ENCODE measurements around the gene EVI5L.

Gene EVI5L

GRCh38 chr19:7861619-7862412 is 31.8 kb downstream of the EVI5L start:
- no peak for DNase-seq

DNA sequence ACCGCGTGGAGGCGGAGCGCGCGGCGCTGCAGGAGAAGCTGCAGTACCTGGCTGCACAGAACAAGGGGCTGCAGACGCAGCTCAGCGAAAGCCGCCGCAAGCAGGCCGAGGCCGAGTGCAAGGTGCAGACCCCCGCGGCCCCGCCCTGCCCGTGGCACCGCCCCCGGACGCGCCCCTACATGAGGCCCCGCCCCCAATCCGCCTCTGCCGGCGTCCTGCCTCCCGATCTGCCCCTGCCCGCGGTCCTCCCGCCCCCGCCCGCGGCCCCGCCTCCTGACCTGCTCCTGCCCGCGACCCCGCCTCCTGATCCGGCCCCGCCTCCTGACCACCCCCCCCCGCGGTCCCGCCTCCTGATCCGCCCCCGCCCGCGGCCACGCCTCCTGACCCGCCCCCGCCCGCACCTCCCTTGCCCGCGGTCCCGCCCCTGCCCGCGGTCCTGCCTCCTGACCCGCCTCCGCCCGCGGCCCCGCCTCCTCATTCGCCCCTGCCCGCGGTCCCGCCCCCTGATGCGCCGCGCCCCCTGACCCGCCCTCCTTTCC is 32.5 kb downstream of the EVI5L start:
- peak; percentile 81 for DNase-seq

- peak; percentile 39 for DNase-seq
Measured at GRCh38 chr19:7863157-7863970, 33.3 kb downstream of the EVI5L start.

DNA sequence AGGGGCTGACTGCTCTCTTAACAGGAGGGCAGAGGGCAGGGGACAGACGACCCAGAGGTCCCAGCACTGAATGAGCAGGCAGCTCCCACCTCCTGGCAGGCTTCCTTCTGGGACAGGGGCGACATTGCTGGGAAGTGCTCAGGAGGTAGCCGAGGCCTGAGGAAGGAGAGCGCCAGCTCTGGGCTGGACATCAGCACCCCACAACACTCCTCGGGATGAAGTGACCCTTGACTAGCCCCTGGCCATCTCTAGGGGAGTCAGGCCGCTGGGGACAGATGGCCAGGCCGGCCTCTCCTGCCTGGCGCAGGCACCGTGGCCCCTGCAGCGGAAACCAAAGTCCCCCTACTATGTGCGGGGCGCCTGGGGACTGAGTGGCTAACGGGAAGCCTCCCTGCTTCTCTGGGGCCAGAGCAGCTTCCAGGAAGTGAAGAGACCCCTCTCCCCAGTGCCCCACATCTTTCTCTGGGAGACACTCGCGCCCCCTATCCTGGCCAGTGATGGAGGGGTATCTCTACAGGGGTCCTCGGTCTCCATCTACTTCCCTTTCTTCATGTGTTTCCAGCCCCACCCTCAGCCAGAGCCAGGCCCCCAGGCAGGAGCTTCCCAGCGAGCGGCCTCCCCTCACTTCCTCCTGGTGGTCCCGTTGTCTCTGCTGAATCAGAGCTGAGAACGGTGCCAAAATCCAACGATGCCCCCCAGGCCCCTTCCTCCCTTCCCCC is 34.1 kb downstream of the EVI5L start:
- DNase-seq = no peak

DNA sequence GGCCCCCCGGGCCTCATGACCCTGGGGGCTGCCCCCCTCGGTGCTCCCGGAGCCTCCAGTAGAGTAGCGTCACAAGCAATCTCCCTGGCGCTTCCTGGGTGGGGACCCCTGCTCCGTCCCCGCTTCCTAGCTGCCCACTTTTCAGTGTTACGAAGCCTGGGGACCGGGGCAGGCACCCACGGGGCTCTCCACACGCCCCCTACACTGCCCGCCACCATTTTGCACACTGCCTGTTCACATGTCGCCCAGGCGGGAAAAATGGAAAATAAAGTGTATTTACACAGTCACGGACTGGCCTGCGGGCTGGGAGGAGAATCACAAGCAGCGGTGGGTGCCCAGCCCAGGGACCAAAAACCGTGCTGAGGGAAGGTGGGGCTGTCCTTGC is 34.7 kb downstream of the EVI5L start:
- no peak for DNase-seq

GRCh38 chr19:7865262-7865911 is 35.4 kb downstream of the EVI5L start:
- no peak for DNase-seq

DNA sequence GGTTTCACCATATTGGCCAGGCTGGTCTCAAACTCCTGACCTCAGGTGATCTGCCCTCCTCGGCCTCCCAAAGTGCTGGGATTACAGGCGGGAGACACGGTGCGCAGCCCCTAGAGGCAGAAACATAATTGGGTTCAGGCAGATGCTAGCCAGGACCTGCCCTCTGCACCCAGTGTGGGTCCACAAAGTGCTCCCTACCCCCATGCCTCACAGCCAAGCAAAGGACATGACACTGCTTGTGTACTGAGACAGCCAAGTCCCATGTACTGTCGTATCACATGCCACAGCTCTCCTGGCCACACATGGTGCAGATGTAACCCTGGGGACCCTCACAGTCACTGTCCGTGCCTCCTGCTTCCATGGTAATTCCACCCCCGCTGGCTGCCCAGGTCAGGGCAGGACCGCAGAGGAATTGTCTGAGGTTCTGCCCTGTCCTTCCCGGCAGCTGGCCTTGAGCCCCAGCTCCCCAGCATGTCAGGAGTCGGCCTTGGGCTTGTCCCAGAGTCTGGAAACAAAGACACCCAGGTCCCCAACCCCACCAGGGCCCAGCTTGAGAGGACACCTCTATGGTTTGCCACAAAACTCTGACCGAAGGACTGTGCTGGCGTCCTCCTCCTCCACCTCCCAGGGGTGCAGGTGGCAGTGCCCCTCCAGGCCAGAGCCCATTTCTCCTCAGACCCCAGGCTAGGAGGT is 36.5 kb downstream of the EVI5L start:
- no peak for DNase-seq

GRCh38 chr19:7867092-7867844 is 37.2 kb downstream of the EVI5L start:
- DNase-seq = no peak

DNA sequence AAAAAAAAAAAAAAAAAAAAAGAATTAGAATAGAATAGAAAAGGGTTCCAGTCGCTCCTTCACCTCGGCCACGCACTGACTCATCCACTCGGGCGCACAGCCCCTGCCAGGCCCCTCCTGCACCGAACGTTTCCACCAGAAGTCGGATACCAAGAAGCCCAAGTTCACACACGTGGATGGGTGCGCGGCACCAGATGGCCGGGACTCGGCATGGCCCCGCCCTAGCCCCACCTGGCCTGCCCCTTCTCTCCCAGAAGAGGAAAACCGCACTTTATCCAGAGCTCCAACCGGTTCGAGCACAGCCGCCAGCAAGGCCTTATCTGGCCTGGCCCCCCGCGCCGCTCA is 38.3 kb downstream of the EVI5L start:
- DNase-seq = peak; percentile 41

DNA sequence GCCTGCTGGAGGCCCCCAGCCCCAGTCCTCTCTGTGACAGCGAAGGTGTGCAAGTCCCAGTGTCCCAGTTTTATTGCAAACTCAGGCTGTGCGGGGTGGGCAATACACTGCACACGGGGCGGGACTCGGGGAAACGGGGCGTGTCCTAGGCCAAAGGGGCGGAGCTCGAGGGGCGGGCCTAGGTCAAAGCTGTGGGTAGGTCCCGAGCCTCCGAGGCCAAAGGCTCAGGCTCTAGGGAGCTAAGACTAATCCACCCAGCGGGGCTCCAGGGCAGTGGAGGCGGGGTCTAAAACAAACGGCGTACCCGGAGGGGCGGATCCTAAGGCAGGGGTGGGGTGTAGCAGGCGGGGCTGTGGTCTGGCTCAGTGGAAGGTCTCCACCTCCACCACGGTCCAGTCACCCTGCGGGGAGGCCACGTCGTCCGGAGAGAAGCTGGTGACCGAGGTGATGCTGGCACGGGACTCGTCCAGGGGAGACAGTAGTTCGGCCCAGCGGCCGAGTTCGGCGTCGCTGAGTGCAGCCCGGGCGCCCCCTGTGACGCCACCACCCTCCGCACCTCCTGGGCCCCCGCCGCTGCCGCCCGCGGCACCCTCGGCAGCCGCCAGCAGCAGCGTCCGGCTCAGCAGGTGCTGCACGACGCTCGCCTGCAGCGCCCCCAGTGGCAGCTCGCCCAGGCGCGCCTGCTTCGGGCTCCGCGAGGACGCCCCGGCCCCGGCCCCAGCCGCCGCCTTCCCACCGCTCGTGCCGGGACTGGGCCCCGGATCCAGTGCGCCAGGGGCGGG is 38.8 kb downstream of the EVI5L start:
- peak; percentile 73 for DNase-seq

DNA sequence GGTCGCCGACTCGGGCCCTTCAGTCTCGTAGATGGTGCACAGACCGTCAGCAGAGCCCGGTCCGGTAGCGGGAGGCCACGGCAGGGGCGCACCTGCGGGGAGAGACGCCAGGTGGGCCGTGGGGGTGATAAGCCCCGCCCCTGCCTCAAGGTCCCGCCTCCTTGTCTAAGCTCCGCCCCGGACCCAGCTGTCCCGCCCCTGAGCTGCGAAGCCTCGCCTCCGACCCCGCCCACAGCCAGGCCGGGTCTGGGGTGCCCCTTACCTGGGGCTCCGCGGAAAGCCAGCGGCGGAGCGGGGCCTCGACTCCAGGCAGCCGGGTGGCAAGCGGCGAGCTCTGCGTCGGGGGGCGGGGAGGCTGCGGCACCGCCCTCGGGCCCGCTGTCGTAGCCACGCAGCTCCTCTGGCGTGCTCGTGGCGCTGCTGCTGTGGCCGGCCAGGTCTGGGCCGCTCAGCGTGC is 39.5 kb downstream of the EVI5L start:
- DNase-seq = peak; percentile 80

DNA sequence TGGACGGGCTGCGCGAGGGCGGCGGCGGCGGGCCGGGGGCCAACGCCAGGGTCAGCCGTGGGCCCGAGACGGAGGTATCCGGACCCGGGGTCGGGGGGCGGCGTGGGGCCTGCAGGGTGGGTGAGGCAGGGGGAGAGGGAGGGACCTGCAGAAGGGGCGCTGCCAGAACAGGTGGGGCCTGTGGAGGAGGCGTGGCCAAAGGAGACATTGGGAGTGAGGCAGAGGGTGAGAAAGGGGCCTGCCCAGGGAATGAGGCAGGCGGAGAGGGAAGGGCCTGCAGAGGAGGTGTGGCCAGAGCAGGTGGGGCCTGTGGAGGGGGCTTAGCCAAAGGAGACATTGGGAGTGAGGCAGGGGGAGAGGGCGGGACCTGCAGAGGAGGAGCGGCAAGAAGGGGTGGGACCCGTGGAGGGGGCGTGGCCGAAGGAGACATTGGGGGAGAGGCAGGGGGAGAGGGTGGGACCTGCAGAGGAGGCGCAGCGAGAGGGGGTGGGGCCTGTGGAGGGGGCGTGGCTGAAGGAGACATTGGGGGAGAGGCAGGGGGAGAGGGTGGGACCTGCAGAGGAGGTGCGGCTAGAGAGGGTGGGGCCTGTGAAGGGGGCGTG is 40.0 kb downstream of the EVI5L start:
- DNase-seq = peak; percentile 88

- DNase-seq = peak; percentile 83
Measured at GRCh38 chr19:7870571-7871436, 40.8 kb downstream of the EVI5L start.

- DNase-seq = peak; percentile 91
Measured at GRCh38 chr19:7871437-7872305, 41.7 kb downstream of the EVI5L start.

DNA sequence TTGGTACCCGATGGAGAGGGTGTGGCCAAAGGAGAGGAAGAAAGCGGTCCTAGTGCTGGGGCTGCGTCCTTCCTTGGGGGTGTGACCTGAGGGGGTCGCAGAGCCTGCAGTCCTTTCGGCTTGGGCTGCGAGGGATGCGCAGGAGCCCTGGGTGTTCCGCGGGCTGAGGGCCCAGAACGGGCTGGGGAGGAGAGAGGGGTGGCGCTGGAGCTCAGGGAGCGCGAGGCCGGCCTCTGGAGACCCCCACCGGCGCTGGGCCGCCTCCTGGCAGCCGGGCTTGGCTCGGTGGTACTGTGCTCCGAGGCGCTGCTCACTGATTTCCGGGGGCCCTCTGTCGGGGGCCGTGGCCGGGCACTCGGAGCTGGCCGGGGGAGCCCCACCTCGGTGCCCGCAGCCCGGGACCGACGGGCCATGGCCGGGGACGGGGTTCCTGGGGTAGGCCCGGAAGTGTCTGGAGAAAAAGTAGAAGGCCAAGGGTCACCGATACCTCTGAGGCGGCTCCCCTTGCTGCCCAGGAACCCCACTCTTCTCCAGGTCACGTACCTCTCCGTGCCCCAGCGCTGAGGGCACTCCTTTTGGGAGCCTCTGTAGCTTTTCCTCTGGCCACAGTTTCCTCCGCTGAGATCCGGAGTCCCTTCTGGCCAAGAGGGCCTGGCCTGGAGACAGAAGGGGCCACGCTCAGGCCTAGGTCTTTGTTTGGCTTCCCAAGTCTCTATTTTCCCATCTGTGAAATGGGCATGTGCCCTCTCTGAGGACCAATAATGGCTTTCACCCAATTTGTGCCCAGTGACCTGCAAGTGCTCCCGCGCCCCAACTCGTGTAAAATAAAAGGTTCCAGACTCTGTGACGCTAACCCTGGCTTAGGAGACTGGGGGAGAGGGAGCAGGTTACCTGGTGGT is 42.5 kb downstream of the EVI5L start:
- DNase-seq = no peak

DNA sequence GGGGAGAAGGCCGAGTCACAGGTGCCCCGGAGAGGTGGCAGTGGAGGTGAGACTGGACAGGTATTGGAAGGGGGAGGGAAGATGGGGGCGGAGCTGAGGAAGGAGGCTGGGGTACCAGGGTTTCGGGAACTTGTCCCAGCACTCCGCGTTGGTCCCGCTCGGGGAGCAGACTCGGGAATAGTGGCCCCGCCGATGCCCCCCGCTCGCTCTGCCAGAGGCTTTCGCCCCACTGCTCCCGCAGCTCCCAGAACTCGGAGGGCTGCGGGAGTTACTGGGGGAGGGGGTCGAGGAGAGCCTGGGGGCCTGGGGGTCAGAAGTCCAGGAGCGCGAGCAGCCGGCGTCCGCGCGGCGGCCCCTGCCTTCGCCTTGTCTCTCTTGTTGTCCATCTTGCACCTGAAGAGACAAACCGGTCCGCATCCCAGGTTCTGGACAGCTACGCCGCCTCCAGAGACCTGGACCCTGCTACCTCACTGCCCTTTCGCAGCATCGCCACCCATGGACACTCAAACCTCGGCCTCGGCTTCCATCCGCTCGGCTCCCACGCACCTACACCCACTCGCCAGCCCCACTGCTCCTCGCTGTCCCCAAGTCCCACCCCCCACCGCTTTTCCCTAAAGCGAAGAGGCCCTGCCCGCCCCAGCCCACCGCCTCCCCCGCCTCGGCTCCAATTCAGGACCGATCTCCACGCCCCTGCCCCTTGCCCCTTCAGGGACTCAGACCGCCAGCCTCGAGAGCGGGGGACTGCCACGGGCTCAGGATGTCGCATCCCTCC is 43.5 kb downstream of the EVI5L start:
- no peak for DNase-seq
